GM21717 (cell line): Measurements from ENCODE around the gene IL1F10.

Source experiments
- ATAC-seq: cut with Tn5 transposase; IDR thresholded peaks from one replicate; pipeline ENCODE4 v1.9.1; 2021; ENCODE audit warnings: mild to moderate bottlenecking, moderate library complexity; ENCODE audit not compliant: unreplicated experiment

Gene IL1F10

DNA sequence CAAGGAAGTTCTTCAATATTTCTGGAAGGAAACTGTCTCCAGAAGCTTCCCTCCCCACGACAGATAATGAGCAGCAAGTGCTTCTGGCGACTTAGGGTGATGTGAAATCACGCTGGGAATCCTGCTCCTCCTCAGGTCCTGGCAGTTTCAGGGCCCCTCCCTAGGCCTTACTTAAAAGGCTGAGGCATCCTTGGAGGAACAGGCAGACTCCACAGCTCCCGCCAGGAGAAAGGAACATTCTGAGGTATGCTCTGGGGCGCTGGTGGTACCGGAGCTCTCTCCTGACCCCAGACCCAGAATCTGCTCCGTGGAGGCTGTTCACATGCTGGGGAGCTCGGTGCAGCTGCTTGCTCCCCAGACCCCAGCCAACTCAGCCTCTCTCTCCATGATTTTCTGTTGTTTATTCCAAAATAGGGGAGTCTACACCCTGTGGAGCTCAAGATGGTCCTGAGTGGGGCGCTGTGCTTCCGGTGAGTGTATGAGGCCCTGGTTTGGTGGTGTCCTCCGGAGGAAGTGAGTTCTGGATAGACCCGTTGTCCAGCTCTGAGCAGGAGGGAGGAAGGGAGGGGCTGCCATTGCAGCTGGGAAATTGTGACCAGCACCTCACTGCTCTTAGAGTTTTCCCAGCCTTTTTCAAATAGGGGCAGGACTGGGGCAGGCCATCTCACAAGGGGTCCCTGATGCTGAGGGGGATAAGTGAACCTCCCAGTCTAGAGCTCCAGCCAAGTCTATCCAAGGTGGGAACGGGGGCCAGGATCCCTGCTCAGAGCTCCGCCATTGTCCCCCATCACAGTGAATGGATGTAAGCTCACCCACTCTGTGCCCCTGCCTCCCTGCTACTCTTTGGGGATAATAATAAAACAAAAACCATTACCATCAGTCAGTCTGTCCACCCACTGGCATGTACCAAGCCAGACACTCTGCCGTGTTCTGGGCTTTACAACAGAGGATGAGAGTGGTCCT lies 8.5 kb upstream of the IL1F10 start, which contains the start of gene IL36RN:
IL36RN (plus strand) TSS at position 201 of the 963 bp plus-strand sequence; CDS start at position 442, 241 bp downstream.
- no peak for ATAC-seq

DNA sequence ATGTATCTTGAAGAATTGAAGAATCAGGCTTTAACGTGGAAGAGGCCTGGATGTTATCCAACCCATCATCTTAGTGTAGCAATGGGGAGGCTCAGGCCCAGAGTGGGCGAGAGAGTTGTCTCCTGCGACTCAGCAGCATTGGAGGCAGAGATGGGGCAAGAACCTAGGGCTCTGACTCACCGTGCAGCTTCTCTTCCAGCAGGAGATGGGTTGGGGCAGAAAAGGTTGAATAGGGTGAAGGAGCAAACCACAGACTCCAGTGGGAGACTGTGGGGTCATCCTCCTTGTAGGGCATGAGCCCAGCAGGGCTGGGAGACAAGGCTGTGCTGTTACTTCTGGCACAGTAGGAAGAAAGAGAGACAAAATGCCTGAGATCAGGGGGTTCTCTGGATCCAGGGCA lies 7.4 kb upstream of the IL1F10 start:
- ATAC-seq: no peak

DNA sequence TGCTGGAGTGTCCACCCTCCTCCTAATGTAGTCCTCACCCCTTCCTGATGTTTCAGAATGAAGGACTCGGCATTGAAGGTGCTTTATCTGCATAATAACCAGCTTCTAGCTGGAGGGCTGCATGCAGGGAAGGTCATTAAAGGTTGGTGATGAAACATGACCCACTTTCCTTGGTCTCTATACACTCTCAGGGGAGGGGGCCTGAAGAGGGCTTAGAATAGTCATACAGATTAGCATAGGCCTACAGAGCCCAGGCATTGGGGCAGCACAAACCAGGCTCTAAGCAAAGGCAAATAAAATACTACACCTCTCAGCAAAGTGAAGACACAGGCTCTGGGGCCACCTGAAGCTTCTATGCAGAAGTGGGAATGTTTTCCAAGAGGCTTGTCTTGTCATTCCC lies 7.0 kb upstream of the IL1F10 start:
- ATAC-seq: no peak

DNA sequence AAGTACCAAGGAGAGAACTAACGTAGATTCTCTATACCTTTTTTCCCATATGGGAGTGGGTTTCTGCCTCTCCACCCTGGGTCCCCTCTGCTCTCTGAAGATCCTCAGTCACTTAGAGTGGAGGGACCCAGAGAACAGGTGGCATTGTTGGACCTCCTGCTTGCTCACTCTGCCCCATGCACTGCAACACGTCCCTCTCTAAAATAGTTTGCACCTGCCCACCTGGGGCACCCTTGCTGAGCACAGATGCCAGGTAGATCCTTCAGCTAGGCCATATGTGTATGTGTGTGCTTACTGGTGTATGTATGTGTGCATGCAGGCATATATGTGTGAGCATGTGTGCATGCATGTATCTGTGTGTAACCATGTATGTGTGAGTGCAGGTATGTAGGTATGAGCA lies 6.5 kb upstream of the IL1F10 start:
- no peak for ATAC-seq

DNA sequence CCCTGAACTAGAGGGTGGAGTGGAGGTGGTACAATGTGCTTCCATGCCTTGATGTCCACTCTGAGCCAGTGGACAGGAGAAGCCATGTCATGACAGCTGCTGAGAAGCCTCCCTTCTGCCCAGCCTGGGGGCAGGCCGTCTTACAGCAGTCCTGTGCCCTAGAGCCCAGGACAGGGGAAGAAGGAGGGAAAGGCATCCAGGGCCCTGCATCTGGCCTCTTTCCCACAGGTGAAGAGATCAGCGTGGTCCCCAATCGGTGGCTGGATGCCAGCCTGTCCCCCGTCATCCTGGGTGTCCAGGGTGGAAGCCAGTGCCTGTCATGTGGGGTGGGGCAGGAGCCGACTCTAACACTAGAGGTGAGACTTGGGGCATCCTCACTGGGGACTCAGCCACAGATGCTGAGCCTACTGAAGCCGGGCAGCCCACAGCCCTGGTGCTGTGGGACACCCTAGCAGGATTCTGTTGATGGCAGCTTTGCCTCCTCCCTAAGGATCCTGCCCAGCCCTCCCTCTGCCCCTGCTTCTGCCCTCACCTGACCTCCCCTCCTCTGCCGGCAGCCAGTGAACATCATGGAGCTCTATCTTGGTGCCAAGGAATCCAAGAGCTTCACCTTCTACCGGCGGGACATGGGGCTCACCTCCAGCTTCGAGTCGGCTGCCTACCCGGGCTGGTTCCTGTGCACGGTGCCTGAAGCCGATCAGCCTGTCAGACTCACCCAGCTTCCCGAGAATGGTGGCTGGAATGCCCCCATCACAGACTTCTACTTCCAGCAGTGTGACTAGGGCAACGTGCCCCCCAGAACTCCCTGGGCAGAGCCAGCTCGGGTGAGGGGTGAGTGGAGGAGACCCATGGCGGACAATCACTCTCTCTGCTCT lies 5.6 kb upstream of the IL1F10 start:
- no peak for ATAC-seq

DNA sequence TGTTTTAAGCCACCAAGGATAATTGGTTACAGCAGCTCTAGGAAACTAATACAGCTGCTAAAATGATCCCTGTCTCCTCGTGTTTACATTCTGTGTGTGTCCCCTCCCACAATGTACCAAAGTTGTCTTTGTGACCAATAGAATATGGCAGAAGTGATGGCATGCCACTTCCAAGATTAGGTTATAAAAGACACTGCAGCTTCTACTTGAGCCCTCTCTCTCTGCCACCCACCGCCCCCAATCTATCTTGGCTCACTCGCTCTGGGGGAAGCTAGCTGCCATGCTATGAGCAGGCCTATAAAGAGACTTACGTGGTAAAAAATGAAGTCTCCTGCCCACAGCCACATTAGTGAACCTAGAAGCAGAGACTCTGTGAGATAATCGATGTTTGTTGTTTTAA lies 3.5 kb upstream of the IL1F10 start:
- no peak for ATAC-seq

DNA sequence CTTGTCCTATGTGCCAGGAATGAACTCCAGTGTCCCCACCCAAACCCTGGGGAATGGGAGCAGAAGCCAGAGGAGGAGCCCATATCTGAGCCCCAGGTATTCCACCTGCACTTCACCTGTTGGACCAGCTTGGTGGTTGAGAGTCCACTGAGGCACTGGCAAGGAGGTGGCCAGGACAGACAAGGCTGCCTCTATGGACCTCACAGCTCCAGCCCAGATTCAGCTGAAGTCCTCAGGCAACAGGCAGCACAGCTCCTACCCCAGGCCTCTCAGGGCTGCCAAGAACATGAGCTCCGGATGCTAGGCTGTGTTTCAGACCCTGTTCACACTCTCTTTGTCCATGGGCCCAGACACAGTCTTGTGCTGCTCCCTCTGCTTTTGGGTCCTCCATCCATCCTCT lies 2.9 kb upstream of the IL1F10 start:
- no peak for ATAC-seq

DNA sequence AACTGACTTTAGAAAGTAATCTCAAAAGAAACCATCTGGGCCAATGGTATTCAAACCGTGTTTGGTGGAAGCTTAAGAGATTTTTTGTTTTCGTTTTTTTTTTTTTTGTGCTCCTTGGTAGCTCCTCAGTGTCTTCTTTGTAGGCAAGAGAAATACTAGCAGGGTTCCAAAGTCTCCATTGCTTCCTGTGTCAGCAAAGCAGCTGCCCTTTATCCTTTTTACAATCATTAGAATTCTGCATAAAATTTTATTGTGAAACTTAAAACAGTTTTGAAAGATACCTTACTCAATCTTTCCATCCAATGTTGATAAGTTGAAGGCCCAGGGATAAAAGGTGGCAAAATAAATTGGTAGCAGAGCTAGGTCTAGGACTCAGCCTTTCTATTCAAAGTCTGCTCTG lies 479 bp downstream of the IL1F10 start:
- no peak for ATAC-seq

DNA sequence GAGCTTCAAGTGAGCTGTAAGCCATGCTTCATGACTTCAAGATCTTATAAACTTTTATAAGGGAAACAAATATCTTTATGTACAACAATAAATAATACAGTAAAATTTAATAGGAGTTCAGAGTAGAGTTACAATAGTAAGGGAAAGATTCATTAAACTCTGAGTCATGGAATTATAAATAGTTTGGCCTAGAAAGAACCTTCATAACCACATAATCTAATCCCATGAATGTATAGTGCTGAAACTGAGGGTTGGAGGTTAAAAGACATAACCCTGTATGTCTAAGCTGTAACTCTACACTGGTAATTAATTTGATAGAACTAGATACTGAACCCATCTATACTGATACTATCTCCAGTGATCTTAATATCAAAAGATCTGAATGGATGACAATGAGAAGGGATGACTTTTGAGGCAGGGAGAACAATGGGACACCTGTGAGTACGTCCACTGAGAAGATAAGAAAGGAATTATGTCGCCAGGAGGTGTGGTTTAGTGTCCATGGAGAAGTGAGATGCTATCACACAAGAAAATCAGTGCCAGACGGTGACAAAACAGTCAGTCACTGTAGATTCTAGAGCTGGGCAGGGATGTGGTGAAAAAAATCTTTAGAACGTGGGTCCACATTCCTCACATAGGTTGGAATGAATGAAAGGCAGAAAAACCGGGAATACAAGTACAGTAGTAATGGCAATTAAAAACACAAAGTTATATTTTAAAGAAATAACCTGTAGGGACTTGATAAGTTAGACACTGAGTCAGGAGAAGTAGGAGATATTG lies 1.1 kb downstream of the IL1F10 start:
- no peak for ATAC-seq

DNA sequence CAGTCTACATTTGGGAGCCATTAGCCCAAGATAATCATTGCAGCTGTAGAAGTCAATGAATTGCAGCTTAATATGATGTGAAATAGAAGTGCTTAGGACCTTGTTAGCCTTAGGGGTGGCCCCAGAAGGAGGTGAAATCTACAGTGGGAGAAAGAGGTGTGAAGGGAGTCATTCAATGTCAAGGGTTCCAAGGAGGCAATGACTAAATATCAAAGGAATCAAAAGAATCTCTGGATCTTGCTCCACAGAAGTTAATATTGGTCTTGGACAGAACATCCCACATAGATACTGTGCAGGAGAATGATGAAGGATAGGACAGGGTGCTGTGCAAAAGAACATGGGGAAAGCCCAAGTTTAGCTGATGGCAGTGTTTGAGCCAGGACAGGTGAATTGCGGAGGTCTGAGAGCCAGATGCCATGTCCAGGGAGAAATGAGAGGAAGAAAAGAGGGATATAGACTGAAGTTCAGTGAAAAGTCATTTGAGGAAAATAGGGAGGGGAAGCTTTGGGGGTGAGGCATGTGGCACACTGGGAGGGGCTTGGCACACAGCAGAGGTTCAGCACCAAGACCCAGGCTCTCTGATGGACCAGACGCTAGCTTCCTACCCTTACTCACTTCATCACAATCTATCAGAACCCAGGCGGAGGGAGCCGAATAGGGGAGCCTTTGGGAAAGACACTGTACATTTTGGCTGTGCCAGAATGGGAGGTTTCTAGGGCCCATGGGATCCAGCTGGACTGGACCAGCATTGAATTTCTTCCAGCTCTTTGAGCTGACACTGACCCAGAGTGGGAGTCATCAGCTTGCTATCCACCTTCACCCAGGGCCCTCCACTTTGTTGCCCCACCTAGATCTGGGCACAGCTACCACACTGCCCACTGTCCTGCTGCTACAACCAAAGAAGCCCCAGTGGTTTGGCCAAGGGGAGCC lies 2.2 kb downstream of the IL1F10 start:
- ATAC-seq: no peak

DNA sequence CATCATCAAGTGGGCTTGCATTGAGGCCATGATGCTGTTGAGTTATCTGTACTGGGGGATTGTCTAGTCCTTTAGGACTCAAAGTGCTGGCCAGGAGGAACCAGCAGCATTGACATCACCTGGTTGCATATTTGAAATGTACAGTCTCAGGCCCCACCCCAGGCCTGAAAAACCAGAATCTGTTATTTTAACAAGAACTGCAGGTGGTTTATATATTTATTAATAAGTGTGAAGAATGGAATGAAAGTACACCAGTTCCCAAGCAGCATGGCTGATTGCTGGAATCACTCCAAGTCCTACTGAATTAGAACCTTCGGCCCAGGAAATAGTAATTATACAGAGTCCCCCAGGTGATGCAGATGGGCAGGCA lies 2.8 kb downstream of the IL1F10 start:
- ATAC-seq: no peak

DNA sequence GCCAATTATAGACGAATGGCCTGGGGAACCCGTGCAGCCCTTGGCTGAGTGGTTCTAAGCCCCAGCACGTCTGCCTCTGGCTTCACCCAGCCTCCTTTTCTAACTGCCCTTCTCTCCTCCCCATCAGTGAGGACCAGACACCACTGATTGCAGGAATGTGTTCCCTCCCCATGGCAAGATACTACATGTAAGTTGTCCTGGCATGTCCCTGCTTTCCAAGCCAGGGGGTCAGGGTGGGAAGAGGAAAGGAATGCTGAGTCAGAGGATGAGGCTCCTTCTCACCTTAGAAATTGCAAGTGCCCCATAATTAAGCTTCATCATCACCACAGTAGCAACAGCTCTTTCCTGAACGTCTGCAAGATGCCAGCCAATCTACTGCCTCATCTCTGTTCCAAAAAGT lies 4.8 kb downstream of the IL1F10 start:
- no peak for ATAC-seq

DNA sequence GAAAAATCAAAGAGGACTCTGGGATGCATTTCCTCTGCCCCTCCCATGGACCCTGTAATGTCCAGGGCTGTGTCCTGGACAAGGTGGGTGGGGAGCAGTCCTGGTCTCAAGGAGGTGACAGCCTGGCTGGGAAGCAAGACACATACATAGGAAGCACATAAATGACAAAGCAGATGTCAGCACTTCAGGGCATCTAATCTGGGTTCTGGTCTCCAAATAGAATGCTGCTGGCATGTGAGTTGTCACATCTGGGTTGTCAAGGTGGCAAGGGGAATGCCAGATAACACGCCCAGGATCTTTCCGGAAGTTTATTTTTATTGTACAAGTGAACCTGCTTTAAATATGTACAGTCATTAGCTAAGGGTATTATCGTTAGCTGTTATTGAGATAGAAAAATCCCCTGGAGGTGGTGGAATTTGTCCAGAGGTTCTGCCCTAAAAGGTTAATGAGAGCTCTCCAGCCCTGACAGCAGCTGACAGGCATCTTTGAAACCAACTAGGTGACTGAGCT lies 5.6 kb downstream of the IL1F10 start:
- ATAC-seq: no peak

DNA sequence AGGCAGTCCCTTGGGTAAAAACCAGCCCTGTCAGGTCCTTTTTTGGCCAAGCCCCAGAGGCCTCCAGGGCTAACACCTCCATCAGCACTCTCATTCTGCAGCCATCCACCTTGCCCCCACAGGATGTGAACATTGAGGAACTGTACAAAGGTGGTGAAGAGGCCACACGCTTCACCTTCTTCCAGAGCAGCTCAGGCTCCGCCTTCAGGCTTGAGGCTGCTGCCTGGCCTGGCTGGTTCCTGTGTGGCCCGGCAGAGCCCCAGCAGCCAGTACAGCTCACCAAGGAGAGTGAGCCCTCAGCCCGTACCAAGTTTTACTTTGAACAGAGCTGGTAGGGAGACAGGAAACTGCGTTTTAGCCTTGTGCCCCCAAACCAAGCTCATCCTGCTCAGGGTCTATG lies 7.3 kb downstream of the IL1F10 start:
- ATAC-seq: no peak

DNA sequence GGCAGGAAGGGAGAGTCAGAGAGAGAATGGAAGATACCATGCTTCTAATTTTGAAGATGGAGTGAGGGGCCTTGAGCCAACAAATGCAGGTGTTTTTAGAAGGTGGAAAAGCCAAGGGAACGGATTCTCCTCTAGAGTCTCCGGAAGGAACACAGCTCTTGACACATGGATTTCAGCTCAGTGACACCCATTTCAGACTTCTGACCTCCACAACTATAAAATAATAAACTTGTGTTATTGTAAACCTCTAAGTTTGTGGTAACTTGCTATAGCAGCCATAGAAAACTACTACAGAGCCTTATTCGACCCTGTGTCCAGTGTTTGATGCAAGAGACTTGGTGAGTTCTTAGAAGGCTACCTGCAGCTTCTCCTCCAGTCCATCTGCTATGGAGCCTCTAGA lies 7.8 kb downstream of the IL1F10 start:
- ATAC-seq: no peak

DNA sequence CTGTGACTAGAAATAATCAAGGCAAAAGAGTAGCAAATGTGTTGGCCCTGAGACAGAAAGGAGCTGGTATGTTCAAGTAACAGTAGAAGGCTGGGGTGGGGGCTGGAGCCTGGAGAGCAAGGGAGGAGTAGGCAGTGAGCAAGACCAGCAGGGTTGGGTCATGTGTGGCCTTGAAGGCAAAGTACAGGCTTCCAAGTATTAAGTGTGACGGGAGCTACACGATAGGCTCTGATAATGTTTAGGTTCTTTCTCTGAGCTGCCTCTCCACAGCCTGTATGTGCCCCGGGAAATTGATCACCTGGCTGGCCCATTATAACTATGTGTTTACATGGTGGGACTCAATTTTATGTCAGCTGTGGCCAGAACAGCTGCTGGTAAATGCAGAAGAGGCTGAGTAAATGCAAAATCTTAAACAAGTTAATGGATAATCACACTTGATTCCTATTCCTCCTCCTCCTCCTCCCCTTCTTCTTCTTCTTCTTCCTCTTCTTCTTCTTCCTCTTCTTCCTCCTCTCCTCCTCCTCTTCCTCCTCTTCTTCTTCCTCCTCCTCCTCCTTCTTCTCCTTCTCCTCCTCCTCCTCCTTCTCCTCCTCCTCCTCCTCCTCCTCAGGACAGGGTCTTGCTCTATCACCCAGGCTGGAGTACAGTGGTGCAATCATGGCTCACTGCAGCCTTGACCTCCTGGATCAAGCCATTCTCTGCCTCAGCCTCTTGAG lies 9.3 kb downstream of the IL1F10 start:
- ATAC-seq: no peak

DNA sequence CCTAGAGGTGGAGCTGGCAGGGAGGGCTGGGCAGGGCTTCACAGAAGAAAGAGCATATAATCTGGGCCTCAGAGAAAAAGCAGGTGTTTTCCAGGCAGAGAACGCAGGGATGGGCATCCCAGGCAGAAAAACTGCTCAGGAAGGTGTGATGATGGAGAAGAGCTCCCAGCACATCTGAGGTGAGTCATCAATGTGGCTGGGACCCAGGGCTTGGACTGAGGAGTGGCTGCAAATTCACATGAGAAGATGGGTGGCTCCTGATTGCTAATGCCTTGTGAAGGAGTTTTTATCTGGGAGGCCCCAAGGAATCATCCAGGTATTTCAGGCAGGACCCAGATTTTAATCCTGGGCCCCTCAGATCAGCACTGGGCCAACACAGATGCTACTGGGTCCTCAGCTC lies 10.2 kb downstream of the IL1F10 start:
- no peak for ATAC-seq

DNA sequence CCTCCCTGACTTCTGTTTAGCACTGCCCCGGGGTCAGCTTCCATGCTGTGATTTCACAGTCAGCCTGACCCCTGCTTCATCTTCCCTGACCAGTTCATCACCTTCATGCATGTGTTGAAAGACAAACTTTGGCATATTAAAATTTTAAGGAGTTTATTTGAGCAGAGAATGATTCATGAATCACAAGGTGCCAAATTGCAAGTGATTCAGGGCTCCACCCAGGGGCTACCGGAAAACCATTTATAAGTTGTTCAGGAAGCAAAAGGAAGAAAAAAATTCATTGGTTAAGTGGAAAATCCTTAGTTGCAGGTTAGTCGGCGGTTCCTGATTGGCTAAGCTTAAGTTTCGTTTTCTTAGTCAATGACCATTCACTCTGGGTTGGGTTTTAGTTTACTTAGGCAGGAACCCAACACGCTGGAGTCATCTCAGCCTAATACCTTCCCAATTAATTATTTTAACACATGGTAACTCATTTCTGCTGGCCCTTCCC lies 10.6 kb downstream of the IL1F10 start:
- no peak for ATAC-seq

DNA sequence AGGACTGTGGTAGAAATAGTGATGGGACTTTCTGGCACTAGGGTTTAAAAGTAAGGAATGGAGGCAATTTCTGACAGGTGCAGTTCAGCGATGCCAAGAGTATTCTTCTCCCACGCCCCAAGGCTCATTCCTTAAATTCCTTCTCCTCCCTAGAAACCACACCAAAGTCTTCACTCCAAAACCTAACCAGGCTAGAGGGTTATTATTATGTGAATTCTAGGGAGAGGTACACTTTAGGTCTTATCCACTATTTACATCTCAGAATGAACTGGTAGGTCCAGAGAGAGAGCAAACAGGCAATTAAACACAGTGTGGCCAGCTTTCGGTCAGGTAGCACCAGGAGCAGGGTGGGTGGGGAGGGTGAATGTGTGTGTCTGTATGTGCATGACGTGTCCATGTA lies 11.4 kb downstream of the IL1F10 start:
- ATAC-seq: no peak
